Neural cell (in vitro differentiated cells): ENCODE data around the gene GOLGA6B.
"Not testable (repeated sequence)": the region's sequence is repeated elsewhere in the genome, so short reads cannot be mapped to it uniquely, and the experiment has no call there.

Experiments
- CTCF ChIP-seq: fragments of 450-650 bp; IDR thresholded peaks from 2 replicates; pipeline ENCODE4 v1.5.1; 2014; ENCODE audit warnings: antibody characterized with exemption, mild to moderate bottlenecking, moderate library complexity; ENCODE audit not compliant: poor library complexity, severe bottlenecking
- MXI1 ChIP-seq: fragments of 450-650 bp; conservative IDR thresholded peaks from 2 replicates; pipeline ENCODE4 v1.6.1; 2014; ENCODE audit warnings: antibody characterized with exemption, mild to moderate bottlenecking; ENCODE audit not compliant: poor library complexity, severe bottlenecking
- POLR2AphosphoS5 ChIP-seq: IDR thresholded peaks from 2 replicates; pipeline ENCODE4 v1.6.1; 2012
- REST ChIP-seq: IDR thresholded peaks from 2 replicates; pipeline ENCODE4 v1.6.1; 2012; ENCODE audit warnings: borderline replicate concordance
- SMC3 ChIP-seq: fragments of 450-650 bp; conservative IDR thresholded peaks from 2 replicates; pipeline ENCODE4 v1.6.1; 2014; ENCODE audit warnings: antibody characterized with exemption, mild to moderate bottlenecking, moderate library complexity; ENCODE audit not compliant: poor library complexity
- TAF1 ChIP-seq: IDR thresholded peaks from 2 replicates; pipeline ENCODE4 v1.6.1; 2012; ENCODE audit warnings: low read depth

- not testable (repeated sequence) for TF ChIP-seq CTCF, MXI1, SMC3, REST, POLR2AphosphoS5, TAF1
These were observed 28.3 kb upstream of the GOLGA6B start for GRCh38 chr15:72626153-72626552.
